Measurements from ENCODE around the gene EVL. TPM values are rescaled to one million over a fixed set of nuclear protein-coding genes. Genes with fewer than 3 reads are reported as not detected.

Gene EVL
- total RNA-seq, 1 donor from 2014 or later, result 157 TPM

GRCh38 chr14:100076606-100077005 lies 11.4 kb downstream of the EVL start:
- Mint-ChIP-seq H3K9me3 (ENCODE audit: unreplicated experiment) (no peaks in the 10 kb centered on the region), H3K36me3 (ENCODE audit: unreplicated experiment) (no peaks in the 10 kb centered on the region), H3K4me3 (ENCODE audit: unreplicated experiment) (no peak overlapping the region), H3K27ac (ENCODE audit: unreplicated experiment) (peak overlapping the region; percentile 71), H3K27me3 (ENCODE audit: unreplicated experiment) (no peaks in the 10 kb centered on the region), H3K4me1 (ENCODE audit: unreplicated experiment) (peaks cover 76% of the 10 kb centered on the region)
- DNase-seq (ENCODE audit: extremely low spot score, unreplicated experiment), result peak; percentile 56
- no peak for TF ChIP-seq CTCF (IDR thresholded peaks at IDR 0.05)

GRCh38 chr14:100077441-100077840 lies 12.2 kb downstream of the EVL start:
- peak; percentile 49 for DNase-seq (ENCODE audit: extremely low spot score, unreplicated experiment)
- H3K27ac Mint-ChIP-seq (ENCODE audit: unreplicated experiment), result peak overlapping the region; percentile 71
- no peaks in the 10 kb centered on the region for H3K27me3 Mint-ChIP-seq (ENCODE audit: unreplicated experiment)
- no peaks in the 10 kb centered on the region for H3K36me3 Mint-ChIP-seq (ENCODE audit: unreplicated experiment)
- no peak overlapping the region for H3K4me3 Mint-ChIP-seq (ENCODE audit: unreplicated experiment)
- peaks cover 81% of the 10 kb centered on the region for H3K4me1 Mint-ChIP-seq (ENCODE audit: unreplicated experiment)
- TF ChIP-seq CTCF (IDR thresholded peaks at IDR 0.05), result no peak
- no peaks in the 10 kb centered on the region for H3K9me3 Mint-ChIP-seq (ENCODE audit: unreplicated experiment)

GRCh38 chr14:100078216-100078803 lies 13.1 kb downstream of the EVL start:
- H3K36me3 Mint-ChIP-seq (ENCODE audit: unreplicated experiment), result no peaks in the 10 kb centered on the region
- no peak for TF ChIP-seq CTCF (IDR thresholded peaks at IDR 0.05)
- peak overlapping the region; percentile 93 for H3K27ac Mint-ChIP-seq (ENCODE audit: unreplicated experiment)
- no peaks in the 10 kb centered on the region for H3K9me3 Mint-ChIP-seq (ENCODE audit: unreplicated experiment)
- H3K4me1 Mint-ChIP-seq (ENCODE audit: unreplicated experiment), result peaks cover 77% of the 10 kb centered on the region
- H3K27me3 Mint-ChIP-seq (ENCODE audit: unreplicated experiment), result no peaks in the 10 kb centered on the region
- H3K4me3 Mint-ChIP-seq (ENCODE audit: unreplicated experiment), result no peak overlapping the region
- peak; percentile 40 for DNase-seq (ENCODE audit: extremely low spot score, unreplicated experiment)

GRCh38 chr14:100078997-100079725 lies 13.9 kb downstream of the EVL start:
- Mint-ChIP-seq H3K27me3 (ENCODE audit: unreplicated experiment) (no peaks in the 10 kb centered on the region), H3K9me3 (ENCODE audit: unreplicated experiment) (no peaks in the 10 kb centered on the region), H3K4me1 (ENCODE audit: unreplicated experiment) (peaks cover 75% of the 10 kb centered on the region), H3K4me3 (ENCODE audit: unreplicated experiment) (peak overlapping the region; percentile 56), H3K36me3 (ENCODE audit: unreplicated experiment) (no peaks in the 10 kb centered on the region), H3K27ac (ENCODE audit: unreplicated experiment) (peak overlapping the region; percentile 93)
- peak; percentile 87 for DNase-seq (ENCODE audit: extremely low spot score, unreplicated experiment)
- TF ChIP-seq CTCF (IDR thresholded peaks at IDR 0.05), result peak; percentile 45

GRCh38 chr14:100079726-100080005 lies 14.4 kb downstream of the EVL start:
- Mint-ChIP-seq H3K4me1 (ENCODE audit: unreplicated experiment) (peaks cover 70% of the 10 kb centered on the region), H3K9me3 (ENCODE audit: unreplicated experiment) (no peaks in the 10 kb centered on the region), H3K27me3 (ENCODE audit: unreplicated experiment) (no peaks in the 10 kb centered on the region), H3K27ac (ENCODE audit: unreplicated experiment) (peak overlapping the region; percentile 93), H3K4me3 (ENCODE audit: unreplicated experiment) (peak overlapping the region; percentile 56), H3K36me3 (ENCODE audit: unreplicated experiment) (peaks cover under 1% of the 10 kb centered on the region)
- DNase-seq (ENCODE audit: extremely low spot score, unreplicated experiment), result peak; percentile 51
- TF ChIP-seq CTCF (IDR thresholded peaks at IDR 0.05), result no peak

Measured in osteocyte (in vitro differentiated cells).